Astrocyte of the hippocampus (primary cell): ENCODE data around the gene PPP1R12B.
A peak's percentile ranks its signal among the peaks of the same experiment; 100 is the strongest.
"Not testable (repeated sequence)": the region's sequence is repeated elsewhere in the genome, so short reads cannot be mapped to it uniquely, and the experiment has no call there.

Source experiments
- DNase-seq: peaks from one replicate; pipeline ENCODE4 v3.0.0; 2011; ENCODE audit warnings: low read depth, low spot score

The PPP1R12B gene

GRCh38 chr1:202531812-202532616 lies 183.5 kb downstream of the PPP1R12B start:
- DNase-seq = peak; percentile 73

- peak; percentile 86 for DNase-seq
Measured at GRCh38 chr1:202539166-202539574, 190.7 kb downstream of the PPP1R12B start.

GRCh38 chr1:202539583-202539982 lies 191.1 kb downstream of the PPP1R12B start:
- not testable (repeated sequence) for DNase-seq

- no peak for DNase-seq
Measured at GRCh38 chr1:202540014-202540413, 191.5 kb downstream of the PPP1R12B start.

- DNase-seq = no peak
Measured at GRCh38 chr1:202540448-202540847, 191.9 kb downstream of the PPP1R12B start.

- not testable (repeated sequence) for DNase-seq
Measured at GRCh38 chr1:202540858-202541257, 192.4 kb downstream of the PPP1R12B start.

- DNase-seq = not testable (repeated sequence)
Measured at GRCh38 chr1:202542415-202542814, 193.9 kb downstream of the PPP1R12B start.

GRCh38 chr1:202543537-202543936 lies 195.0 kb downstream of the PPP1R12B start:
- DNase-seq = not testable (repeated sequence)

GRCh38 chr1:202544766-202545449 lies 196.4 kb downstream of the PPP1R12B start:
- DNase-seq = not testable (repeated sequence)

- not testable (repeated sequence) for DNase-seq
Measured at GRCh38 chr1:202545647-202546303, 197.3 kb downstream of the PPP1R12B start.

- DNase-seq = not testable (repeated sequence)
Measured at GRCh38 chr1:202546377-202546776, 197.9 kb downstream of the PPP1R12B start.

GRCh38 chr1:202546796-202547195 lies 198.3 kb downstream of the PPP1R12B start:
- not testable (repeated sequence) for DNase-seq

GRCh38 chr1:202547215-202547614 lies 198.7 kb downstream of the PPP1R12B start:
- no peak for DNase-seq

GRCh38 chr1:202550088-202550487 lies 201.6 kb downstream of the PPP1R12B start:
- DNase-seq = not testable (repeated sequence)

GRCh38 chr1:202551683-202552082 lies 203.2 kb downstream of the PPP1R12B start:
- peak; percentile 39 for DNase-seq

GRCh38 chr1:202552615-202553014 lies 204.1 kb downstream of the PPP1R12B start:
- not testable (repeated sequence) for DNase-seq

- not testable (repeated sequence) for DNase-seq
Measured at GRCh38 chr1:202553078-202553477, 204.6 kb downstream of the PPP1R12B start.

GRCh38 chr1:202553560-202554038 lies 205.1 kb downstream of the PPP1R12B start:
- no peak for DNase-seq

- DNase-seq = not testable (repeated sequence)
Measured at GRCh38 chr1:202554619-202555018, 206.1 kb downstream of the PPP1R12B start.

- DNase-seq = not testable (repeated sequence)
Measured at GRCh38 chr1:202556037-202556436, 207.5 kb downstream of the PPP1R12B start.

- not testable (repeated sequence) for DNase-seq
Measured at GRCh38 chr1:202557662-202558061, 209.2 kb downstream of the PPP1R12B start.

GRCh38 chr1:202561240-202561639 lies 212.7 kb downstream of the PPP1R12B start:
- no peak for DNase-seq
